Lower leg skin (tissue), 3 donors: ENCODE measurements around the gene USP20.

ENCODE experiments used
- POLR2A ChIP-seq, 2 donors: fragments of 450-650 bp; IDR thresholded peaks; one replicate each; pipeline ENCODE4 v1.6.1; 2016 to 2017; ENCODE audit warnings: antibody characterized with exemption in 2 of 2, mild to moderate bottlenecking in 1 of 2, moderate library complexity in 1 of 2
- TF ChIP-seq, protein P1 (sequence below), 3 donors: fragments of 450-650 bp; IDR thresholded peaks; one replicate each; pipeline ENCODE4 v1.5.1; 2016; ENCODE audit warnings: antibody characterized with exemption in 3 of 3, mild to moderate bottlenecking in 3 of 3, moderate library complexity in 2 of 3

DNA sequence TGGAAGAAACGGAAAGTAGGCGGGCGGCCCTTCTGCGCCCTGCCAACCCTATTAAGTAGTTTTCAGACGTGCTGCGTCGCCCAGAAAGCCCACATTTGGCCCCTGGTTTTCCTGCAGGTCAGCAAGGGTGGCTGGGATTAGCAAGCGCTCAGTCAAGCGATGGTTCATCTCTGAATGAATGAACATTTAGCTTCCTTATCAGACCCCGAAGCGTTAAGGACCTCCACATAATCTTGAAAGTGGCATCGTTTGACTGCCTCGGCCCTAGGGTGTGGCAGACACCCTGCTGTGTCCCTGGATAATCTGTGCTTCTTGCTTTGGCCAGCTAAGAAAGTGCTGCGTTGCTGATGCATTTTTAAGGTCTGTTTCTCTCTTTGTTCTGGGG is 31.6 kb upstream of the USP20 start:
- TF ChIP-seq POLR2A (IDR thresholded peaks at IDR 0.05), result no peak
- TF ChIP-seq, protein P1, sequence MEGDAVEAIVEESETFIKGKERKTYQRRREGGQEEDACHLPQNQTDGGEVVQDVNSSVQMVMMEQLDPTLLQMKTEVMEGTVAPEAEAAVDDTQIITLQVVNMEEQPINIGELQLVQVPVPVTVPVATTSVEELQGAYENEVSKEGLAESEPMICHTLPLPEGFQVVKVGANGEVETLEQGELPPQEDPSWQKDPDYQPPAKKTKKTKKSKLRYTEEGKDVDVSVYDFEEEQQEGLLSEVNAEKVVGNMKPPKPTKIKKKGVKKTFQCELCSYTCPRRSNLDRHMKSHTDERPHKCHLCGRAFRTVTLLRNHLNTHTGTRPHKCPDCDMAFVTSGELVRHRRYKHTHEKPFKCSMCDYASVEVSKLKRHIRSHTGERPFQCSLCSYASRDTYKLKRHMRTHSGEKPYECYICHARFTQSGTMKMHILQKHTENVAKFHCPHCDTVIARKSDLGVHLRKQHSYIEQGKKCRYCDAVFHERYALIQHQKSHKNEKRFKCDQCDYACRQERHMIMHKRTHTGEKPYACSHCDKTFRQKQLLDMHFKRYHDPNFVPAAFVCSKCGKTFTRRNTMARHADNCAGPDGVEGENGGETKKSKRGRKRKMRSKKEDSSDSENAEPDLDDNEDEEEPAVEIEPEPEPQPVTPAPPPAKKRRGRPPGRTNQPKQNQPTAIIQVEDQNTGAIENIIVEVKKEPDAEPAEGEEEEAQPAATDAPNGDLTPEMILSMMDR (IDR thresholded peaks at IDR 0.05), result no peak
